GM12801 (cell line): ENCODE results near the gene LIPG.

Source experiments
- CTCF ChIP-seq: IDR thresholded peaks from one replicate; pipeline ENCODE4 v1.5.1; 2011; ENCODE audit warnings: control low read depth; ENCODE audit not compliant: insufficient read length; ENCODE audit errors: extremely low read depth

LIPG gene

GRCh38 chr18:49628881-49629795, 67.3 kb downstream of the LIPG start:
- no peak for TF ChIP-seq CTCF

- TF ChIP-seq CTCF, result no peak
Observed at GRCh38 chr18:49630246-49630699, 68.4 kb downstream of the LIPG start.

GRCh38 chr18:49631146-49631866, 69.4 kb downstream of the LIPG start:
- TF ChIP-seq CTCF, result no peak

- TF ChIP-seq CTCF, result no peak
Observed at GRCh38 chr18:49632588-49632987, 70.7 kb downstream of the LIPG start.

- no peak for TF ChIP-seq CTCF
Observed at GRCh38 chr18:49638209-49638785, 76.4 kb downstream of the LIPG start.

GRCh38 chr18:49638891-49639557, 77.2 kb downstream of the LIPG start:
- no peak for TF ChIP-seq CTCF
